NCI-H2081 (cell line): ENCODE data around the gene UBL5.

Experiments
- DNase-seq, 2 experiments: peaks; one replicate each; lab custom pipeline; 2025; lab: John Stamatoyannopoulos, UW

The UBL5 gene

GRCh38 chr19:9856609-9857008, 28.9 kb downstream of the UBL5 start:
- DNase-seq: no peak

GRCh38 chr19:9857076-9857721, 29.5 kb downstream of the UBL5 start:
- no peak for DNase-seq

GRCh38 chr19:9857920-9858746, 30.4 kb downstream of the UBL5 start:
- DNase-seq: no peak

GRCh38 chr19:9858766-9859165, 31.0 kb downstream of the UBL5 start:
- no peak for DNase-seq

- DNase-seq: no peak
Measured at GRCh38 chr19:9860407-9860806, 32.7 kb downstream of the UBL5 start.

GRCh38 chr19:9861503-9861902, 33.8 kb downstream of the UBL5 start:
- DNase-seq: no peak

GRCh38 chr19:9862938-9863337, 35.2 kb downstream of the UBL5 start:
- DNase-seq: no peak

GRCh38 chr19:9863759-9864158, 36.0 kb downstream of the UBL5 start:
- DNase-seq: no peak

- no peak for DNase-seq
Measured at GRCh38 chr19:9865732-9866501, 38.2 kb downstream of the UBL5 start.

GRCh38 chr19:9868983-9869617, 41.4 kb downstream of the UBL5 start:
- no peak for DNase-seq

GRCh38 chr19:9871626-9872338, 44.1 kb downstream of the UBL5 start:
- DNase-seq: peak; percentile 41 to 54

GRCh38 chr19:9872618-9873242, 45.0 kb downstream of the UBL5 start:
- no peak for DNase-seq

- no peak for DNase-seq
Measured at GRCh38 chr19:9875031-9875627, 47.4 kb downstream of the UBL5 start.

GRCh38 chr19:9875796-9876195, 48.1 kb downstream of the UBL5 start:
- DNase-seq: no peak

- DNase-seq: no peak
Measured at GRCh38 chr19:9877780-9878510, 50.2 kb downstream of the UBL5 start.

GRCh38 chr19:9878511-9879196, 50.9 kb downstream of the UBL5 start:
- DNase-seq: no peak
